Measurements from ENCODE around the gene ANKS1A.
"Not testable (repeated sequence)": the region's sequence is repeated elsewhere in the genome, so short reads cannot be mapped to it uniquely, and the experiment has no call there.

ANKS1A gene

DNA sequence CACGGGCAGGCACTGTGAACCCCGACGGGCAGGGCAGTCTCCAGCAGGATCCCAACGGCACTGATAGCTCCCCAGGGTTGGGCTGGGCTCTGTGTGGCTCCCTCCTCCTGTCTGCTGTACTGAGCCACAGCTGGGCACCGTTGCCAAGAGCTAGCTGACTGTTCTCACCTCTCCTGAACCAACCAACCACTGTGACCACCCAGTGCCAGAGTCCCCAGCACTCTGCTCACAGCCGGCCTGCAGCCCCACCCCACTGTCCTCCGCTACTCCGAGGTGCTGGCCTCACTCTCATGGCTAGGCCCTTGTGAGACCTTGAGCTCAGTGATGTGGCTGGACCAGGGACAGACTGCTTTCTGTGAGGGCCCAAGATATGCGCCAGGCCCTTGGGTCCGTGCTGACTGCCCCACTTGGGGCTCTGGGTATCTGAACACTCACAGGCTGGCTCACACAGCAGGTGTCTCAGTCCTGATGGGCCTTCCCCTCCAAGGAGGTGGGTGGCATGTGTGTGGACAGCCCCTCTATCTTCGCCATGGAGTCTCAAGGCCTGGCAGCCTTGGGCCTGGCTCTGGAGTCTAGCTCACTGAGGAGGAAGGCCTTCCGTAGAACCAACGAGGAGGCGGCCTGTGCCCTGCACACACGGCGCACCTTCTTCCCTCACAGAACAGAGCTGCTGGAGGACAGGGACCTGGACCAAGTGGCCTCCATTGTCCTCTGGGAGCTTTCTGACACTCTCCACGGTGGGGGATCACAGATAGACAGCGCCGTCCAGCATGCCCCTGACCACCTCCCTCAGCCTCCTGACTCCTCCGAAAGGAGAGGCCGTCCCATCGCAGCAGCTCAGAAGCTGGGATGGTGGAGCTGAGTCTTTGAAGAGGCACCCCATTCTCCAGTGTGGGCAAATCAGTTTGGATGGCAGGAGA is 198.6 kb downstream of the ANKS1A start:
- no peak for DNase-seq

DNA sequence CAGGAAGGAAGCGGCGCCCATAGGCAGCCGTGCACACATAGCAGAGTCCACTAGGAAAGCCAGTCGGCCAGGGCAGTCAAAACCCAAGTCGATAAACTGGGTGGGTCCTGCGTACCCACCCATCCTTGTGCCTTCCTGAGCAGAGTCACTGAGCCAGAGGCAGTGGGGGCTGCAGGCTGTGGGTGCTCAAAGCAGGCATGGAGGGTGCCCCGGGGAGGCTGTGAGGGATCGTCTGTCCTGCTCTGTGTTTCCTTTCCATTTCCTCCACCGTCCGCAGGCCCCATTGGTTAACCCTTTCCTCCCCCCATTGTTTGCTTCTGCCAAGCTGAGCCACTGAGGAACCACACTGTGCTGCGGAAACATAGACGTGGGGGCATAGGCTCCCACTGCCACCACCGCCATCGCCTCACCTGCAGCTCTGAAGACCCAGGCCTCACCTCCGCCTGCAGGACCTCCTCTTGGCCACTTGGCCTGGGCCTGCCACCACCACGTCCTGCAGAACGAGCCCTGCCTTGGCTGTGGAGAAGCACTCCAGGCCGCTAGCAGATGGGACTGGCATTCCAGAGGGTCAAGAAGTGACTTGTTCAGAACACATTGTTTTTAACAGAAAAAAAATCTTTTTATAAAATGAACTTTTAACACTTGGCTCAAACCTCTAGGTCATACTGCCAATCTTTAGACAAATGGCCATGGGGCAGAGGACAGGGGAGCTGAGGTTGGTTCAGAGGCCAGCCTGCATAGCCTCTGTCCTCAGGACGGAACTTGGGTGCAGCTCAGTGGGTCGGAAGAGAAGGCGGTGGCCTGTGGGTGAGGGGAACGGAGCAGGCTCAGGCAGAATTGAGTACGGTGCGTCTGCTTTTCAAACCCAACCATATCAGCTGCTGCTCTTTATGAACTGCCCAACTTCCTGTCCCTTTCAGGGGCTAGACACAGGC is 199.5 kb downstream of the ANKS1A start:
- no peak for DNase-seq

DNA sequence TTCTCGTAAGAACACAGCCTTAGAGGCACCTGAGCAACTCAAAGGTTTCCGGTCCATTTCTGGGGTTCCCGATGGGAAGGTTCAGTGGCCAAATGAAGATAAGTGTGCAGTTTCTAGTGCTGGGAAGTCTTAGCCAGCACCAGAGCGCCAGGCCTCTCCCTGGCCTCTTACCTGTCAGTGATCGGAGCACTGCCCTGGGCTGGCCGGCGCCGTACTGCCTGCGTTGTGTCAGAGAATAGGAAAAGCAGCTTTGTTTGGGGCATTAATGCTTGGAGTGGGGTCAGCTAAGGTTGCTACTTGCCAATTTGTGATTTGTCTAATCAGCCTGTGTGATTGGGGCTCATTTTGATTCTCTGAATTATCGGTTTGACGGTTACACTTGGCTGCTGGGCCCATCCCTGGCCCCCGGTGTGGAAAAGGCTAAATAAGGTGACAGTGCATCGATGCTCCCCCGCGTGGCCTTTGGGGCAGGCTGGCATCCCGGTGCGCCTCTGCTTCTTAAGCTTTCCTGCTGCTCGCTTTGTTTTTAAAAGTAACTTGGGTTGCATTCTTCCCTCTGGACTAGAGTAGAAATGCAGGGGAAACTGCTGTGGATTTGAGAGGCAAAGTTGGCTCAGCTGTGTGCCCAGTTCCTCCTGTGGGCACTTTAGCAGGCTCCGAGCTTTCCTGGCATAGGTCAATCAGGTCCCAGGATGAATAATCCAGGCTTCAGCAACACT is 200.3 kb downstream of the ANKS1A start:
- no peak for DNase-seq

DNA sequence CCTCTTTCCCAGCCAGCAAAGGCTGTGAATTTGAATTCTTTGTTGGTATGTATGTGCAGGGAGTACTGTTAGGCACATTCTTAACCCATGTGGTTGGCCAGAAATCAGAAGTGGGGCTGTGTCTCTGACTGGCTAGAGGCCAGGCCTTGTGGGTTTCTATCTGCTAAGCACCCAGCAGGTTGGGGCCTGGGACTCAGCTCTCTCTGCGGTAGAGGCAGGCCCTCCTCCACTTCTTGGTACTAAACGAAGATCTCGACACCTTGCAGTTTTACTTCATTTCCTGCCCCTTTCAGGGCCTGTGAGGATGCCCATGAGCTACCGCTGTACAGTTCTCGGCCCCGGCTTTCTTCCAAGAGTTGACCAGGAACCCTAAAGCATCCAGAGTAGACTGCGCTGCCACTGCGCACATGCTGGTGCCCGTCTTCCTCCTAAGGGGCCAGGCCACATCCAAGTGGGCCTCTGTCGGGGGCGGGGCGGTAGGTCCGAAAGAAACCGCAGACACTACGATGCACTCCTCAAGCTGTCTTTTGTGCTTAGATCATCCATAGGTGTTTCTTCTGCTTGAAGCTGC is 201.0 kb downstream of the ANKS1A start:
- no peak for DNase-seq

DNA sequence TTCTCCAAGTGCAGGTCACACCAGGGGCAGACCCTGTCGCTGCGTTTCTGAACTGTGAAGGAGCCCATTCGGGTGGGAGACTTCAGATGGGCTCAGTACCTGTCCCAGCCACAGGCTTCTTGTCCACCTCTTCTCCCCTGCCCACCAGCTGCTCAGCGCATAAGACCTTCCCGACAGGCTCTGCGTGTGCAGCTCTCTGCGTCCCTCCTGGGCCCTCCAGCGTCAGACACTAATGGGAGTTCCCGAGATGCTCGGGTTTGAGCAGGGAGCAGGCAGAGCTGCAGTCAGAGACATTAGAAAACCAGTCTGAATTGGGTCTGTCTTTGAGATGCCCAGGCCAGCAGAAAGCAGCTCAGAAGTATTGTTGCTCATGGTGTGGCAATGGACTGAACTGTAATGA is 201.7 kb downstream of the ANKS1A start:
- DNase-seq, result no peak

DNA sequence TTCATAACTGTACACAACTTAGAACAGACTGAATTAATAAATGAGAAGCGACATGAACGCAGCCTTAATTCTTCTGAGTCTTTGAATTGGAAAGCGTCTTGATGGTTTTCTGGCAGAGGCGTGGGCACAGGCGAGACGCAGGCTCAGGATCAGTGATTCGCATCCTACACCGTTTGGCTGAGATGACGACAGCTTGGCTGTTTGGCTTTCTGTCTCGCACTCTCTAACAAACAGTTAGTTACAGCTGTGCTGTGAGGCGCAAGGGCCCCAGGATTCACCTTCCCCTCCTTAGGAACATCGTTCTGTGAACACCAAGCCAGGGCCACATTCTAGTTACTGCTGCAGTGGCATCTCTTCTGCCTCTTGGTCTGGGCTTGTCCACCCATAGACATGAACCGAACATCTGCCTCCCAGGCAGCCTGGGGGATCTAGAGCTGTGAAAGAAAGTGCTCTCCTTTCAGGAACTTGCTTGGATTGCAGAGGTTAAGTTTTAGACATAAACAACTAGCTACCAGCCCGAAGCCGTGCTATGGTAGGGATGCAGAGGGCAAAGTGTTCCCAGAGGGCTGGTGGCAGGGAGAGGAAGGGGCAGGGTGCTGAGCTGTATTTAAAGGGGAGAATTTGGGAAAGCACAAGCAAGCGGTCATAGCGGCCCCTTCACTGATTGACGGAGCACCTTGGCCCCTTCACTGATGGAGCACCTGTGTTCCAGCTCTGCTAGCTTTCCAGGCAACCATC is 202.5 kb downstream of the ANKS1A start:
- DNase-seq, result no peak

DNA sequence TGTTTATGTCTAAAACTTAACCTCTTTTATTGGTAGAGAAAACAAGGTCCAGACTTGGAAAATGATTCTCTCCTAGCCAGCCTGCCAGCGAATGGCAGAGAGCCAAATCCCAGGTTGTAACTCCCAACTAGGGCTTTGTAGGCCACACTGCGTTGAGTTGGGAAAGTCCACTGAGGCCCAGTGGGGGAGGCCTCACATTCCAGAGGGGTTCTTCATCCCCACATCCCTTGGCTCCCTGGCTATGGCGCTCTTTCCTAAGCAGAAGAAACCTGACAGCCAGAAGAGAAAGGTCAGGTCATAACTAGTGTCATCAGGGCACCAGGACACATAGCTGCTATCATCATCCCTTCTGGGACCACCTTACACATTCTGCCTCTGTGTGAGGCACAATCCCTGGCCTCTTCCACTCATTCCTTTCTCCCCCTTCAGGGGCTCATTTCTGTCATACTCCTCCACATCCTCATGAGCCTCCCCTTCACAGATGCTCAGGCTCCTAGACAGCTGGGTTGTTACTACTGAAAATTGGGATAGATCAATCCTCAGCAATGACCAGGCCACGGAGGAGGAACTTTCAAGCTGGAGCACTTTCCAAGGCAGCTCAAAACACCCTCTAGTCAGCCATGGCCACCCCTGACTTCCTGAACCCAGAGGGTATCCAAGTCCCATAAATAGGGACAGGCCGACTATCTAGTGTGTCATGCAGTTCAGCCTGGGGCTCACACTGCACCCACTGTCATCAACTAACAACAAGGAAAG is 203.5 kb downstream of the ANKS1A start:
- no peak for DNase-seq

DNA sequence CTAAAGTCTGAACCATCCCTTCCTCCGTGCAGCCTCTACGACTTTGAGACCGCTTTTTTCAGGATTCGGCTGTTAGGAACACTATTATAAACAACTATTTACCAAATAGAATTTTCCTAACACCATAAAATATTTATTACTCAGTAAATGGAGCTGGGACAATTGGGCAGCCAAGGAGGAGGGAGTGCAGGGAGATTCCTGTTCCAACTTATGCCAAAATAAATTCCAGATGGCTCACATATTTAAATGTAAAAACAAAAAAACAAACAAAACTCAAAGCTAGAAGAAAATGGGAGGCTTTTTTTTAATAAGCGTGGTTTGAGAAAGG is 204.0 kb downstream of the ANKS1A start:
- no peak for DNase-seq

DNA sequence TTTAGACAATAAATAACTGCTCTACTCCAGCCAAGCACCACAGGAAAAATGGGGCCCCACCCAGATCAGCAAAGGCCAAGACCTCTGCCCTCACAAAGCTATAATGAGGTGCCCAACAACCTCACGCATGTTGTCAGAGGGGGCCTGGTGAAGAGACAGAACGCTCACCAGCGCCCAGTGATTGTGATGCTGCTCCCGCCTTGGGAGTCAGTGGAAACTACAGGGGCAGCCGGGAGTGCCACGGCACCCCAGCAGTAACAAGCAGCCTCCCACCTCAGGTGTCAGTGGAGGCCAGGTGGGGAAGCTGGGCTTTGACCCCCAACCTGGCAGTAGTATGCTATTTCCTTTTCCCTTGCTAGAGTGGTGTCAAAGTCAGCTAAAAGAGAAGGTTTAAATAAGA is 204.7 kb downstream of the ANKS1A start:
- no peak for DNase-seq

DNA sequence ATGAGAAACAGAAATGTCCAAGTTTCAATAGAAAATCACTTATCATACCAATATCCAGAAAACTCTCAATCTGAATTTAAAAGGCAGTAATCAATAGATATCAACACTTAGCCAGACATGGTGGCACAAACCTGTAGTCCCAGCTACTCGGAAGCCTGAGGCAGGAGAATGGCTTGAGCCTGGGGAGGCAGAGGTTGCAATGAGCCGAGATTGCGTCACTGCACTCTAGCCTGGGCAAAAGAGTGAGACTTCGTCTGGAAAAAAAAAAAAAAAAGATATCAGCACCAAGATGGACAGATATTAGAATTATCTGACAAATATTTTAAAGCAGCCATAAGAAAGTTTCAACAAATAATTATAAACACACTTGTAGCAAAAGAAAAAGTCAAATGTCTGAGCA is 205.1 kb downstream of the ANKS1A start:
- DNase-seq, result no peak

DNA sequence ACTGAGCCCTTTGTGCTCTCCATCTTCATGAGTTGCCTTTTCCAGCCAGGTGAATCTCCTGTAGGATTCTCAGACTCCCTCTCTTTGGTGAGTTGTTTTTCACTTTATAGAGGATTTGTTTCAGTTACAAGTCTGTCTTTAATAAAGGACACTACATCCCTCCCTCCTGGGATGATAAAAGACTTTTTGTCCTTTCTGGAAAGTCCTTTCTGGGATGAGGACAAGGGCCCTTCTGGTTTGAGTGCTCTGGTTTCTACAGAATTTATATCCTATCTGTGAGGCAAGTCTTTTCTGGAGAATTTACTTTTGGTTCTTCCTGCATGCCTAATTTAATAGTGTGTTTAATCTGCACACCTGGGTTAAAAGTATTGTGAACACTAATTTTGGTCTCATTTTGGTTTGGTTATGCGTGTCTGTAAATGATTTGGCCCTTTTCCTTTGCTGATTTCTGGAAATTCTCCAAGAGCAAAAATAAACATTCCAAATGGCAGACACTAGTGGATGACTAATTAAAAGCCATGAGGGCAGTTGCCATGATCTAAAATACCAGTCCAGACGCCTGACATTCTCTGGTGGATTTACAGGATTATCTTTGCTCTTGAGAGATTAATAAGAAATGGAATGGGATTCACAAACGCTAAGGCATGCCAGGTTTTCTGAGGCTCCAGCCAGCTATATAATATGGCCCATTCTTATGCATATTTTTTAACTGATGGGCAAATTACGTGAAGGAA is 207.2 kb downstream of the ANKS1A start:
- peak; percentile 58 for DNase-seq

DNA sequence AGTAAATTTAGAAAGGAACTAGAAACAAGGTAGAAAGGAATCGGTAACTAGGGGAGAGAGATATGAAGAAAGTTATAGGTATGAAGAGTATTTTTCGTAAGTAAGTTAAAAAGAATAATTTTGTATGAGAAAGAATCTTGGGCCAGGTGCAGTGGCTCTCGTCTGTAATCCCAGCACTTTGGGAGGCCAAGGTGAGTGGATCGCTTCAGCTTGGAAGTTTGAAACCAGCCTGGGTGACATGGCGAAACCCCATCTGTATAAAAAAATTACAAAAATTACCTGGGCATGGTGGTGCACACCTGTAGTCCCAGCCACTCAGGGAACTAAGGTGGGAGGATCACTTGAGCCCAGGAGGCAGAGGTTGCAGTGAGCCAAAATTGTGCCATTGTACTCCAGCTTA is 210.1 kb downstream of the ANKS1A start:
- no peak for DNase-seq

DNA sequence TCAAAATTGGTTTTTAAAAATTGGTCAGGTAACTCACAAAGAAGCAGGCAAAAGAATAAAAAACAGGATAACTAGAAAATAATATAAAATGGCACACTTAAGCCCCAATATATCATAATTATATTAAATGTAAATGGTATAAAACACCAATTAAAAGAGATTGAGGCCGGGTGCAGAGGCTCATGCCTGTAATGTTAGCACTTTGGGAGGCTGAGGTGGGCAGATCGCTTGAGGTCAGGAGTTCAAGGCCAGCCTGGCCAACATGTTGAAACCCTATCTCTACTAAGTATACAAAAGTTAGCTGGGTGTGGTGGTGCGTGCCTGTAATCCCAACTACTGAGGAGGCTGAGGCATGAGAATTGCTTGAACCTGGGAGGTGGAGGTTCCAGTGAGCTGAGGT is 216.0 kb downstream of the ANKS1A start:
- DNase-seq, result no peak

DNA sequence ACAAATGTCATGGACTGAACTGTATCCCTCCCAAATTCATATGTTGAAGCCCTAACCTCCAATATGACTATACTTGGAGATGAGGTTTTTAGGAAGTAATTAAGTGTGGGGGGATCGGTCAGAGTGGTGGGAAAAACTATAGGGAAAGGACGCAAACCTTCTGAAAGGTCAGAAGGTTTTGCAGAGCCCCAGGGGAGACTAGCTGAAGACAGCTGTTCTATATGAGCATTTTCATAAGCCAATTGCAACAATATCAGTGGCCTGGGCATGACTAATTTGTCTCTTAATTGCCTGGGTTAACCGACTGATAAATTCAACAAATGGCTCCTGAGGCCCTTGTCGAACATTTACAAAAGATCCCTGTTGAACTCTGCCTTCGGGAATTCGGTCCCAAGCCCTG is 217.0 kb downstream of the ANKS1A start:
- not testable (repeated sequence) for DNase-seq

DNA sequence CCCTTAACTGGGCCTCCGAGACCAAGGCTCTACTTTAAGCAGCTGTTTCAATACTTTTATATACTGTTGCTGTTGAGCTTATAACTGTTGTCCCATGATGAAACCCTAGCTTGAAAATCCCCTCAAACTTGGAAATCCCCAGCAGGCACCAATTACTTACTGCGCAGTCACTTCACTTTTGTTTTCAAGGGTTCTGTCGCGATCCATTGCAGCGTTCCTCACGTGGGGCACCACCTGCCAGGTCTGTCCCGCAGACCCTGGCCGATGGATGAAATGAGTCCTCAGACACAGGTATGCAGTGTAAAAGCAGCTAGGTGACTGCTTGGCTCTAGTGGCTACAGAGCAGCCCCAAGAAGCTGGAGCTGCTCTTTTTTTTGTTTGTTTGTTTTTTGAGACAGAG is 218.2 kb downstream of the ANKS1A start:
- DNase-seq, result not testable (repeated sequence)

DNA sequence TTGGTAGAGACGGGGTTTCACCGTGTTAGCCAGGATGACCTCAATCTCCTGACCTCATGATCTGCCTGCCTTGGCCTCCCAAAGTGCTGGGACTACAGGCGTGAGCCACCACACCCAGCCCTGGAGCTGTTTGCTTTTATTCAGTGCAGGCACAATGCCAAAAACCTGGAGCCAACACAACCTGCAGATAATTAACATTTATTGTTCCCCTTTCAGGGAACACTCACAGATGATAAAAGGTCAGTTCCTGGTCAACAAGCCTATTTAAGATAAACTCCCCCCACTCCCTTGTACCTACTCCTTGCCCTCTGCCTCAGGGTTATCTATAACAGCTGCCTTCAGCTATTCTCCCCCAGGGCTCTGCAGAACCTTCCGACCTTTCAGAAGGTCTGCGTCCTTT is 218.7 kb downstream of the ANKS1A start:
- not testable (repeated sequence) for DNase-seq

DNA sequence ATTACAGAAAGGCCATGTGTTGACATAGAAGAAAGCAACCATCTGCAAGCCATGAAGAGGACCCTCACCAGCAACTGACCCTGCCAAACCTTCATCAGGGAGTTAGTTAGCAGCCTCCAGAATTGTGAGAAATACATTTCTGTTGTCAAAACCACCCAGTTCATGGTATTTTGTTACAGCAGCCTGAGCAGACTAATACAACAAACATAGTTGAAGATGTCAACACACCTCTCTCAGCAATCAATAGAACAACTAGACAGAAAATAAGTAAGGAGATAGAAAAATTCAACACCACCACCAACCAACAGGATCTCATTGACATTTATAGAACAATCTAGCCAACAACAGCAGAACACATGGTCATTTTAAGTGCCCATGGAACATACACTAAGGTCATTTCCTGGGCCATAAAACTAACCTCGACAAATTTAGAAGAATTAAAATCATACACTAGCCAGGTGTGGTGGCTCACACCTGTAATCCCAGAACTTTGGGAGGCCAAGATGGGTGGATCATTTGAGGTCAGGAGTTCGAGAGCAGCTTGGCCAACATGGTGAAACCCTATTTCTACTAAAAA is 219.3 kb downstream of the ANKS1A start:
- no peak for DNase-seq

DNA sequence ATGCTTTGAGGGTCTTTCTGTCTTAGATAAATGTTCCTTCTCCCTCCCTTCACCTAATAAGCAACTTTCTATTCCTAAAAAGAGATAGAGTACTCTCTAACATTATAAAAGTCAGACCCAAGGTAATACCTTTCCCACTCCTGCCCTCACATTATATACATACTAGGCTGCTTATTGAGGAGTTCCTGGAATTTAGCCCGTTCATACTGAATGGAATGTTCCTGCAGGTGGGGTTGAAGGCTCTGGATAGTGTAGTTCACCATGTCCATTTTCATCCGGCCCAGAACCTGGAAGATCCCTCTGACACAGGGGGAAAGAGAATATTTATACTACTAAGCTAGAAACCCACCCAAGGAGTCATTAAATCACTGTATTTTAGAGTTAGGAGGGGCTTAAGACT is 231.7 kb downstream of the ANKS1A start:
- no peak for DNase-seq

DNA sequence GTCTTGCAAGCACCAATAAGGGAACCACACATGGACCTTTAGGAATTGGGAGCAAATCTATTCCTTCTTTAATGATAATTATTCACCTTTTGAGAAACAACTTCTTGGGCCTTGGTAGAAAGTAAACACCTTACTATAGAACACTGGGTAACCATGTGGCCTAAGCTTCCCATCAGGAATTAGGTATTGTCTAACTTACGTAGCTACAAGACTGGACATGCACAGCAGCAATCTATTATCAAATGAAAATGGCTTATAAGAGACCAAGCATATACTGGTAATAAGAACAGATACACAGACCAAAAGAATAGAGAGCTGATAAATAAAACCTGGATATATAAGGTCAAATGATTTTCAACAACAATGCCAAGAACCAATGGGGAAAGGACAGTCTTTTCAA is 235.3 kb downstream of the ANKS1A start:
- DNase-seq, result no peak

DNA sequence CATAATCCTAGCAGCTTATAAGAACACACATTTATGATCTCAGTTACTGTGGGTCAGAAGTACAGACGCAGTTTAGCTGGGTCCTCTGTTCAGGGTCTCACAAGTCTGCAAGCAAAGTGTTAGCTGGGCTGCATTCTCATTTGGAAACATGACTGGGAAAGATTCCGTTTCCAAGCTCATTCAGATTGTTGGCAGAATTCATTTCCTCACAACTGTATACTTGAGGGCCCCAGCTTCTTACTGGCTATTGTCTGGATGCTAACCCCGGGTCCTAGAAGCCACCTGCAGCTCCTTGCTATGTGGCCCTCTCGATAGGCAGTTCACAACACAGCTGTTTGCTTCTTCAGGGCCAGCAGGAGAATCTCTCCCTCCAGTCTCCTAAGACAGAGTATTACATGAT is 239.0 kb downstream of the ANKS1A start:
- no peak for DNase-seq
